NCI-H2029 treated with DMSO at 0.1 percent for 48 hours (cell line): Measurements from ENCODE around the gene SERPINA12.

Experiments used
- DNase-seq: peaks from one replicate; lab custom pipeline; 2025; lab: John Stamatoyannopoulos, UW

Gene SERPINA12

DNA sequence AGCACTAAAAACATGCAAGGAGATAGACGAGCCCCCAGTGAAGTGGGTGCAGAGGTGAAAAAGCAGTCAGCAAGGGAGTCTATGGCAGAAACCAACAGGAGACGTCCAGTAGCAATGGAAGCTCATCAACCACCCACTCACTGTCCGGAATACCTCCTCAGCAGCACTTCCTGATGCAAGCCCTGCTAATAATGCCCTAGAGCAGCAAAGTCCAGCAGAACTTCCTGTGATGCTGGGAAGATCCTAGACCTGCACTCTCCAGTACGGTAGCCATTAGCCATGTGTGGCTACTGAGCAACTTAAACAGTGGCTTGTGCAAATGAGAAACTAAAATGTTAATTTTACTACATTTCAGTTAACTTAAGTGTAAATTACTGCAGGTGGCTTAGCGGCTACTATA, 44.2 kb downstream of the SERPINA12 start:
- no peak for DNase-seq

DNA sequence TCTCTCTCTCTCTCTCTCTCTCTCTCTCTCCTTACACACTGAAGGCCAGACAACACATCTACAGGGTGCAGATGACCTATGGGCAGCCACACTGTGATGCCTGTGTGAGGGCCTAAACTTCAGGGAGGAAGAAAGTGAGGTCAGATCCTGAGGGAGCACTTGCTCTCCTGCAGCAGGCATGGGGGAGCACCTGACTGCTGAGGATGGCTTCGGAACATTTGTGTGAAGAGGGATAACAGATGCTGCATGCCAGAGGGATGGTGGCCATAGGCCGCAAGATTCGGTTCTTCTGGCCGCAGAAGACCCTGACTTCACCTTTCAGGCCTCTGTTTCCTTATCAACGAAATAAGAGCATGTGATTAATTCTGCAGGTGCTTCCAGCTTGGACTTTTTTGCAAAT, 45.0 kb downstream of the SERPINA12 start:
- DNase-seq, result no peak

DNA sequence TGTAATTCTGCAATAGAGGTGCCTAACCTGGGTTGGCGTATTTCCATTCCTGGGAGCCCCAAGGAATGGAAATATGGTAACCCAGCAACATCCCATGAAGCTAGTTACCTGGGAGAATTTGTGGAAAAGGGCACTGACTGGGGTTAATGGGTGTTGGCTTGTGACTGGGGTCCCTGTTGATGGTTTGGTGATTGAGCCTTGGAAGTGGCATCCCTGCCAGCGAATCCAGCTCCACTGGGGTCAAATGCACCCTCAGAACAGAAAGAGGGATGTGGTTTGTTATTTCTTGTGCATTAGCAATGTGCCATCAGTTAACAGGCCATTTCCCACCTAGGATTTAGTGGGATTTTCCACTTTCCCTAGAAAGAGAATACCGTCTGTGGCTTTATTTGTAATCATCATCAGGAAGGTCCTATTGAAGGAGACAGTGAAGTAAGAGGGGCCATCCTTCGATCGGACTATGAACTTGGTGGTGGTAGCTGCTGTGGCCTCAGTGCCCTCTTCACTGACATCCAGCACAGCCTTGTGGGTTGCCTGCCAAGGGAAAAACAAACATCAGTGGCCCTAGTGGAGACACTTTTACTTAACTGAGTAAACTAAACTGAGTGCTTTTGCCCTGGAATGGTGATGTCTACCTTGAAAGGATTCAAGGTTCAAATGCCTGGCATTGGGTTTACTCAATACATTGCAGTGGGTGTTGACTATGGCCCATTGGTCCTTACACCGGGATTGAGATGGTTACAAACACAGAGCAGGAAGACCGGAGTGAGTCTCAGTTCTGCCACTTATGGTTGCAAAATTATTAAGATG, 46.3 kb downstream of the SERPINA12 start:
- DNase-seq, result no peak

DNA sequence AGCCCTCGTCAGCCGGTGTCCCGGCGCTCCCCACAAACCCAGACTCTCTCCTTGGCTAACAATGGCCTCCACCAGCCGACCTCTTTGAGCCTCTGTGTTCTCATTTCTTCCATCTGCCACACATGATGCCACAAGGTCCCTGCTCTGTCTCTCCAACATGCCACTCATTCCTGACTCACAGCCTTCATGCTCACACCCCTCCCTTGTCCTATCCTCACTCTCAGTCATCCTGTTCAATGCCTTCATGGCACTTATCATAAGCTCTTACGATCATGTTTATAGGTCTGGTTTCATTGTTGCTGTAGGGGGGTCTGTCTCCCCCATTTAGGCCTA, 47.1 kb downstream of the SERPINA12 start:
- no peak for DNase-seq

DNA sequence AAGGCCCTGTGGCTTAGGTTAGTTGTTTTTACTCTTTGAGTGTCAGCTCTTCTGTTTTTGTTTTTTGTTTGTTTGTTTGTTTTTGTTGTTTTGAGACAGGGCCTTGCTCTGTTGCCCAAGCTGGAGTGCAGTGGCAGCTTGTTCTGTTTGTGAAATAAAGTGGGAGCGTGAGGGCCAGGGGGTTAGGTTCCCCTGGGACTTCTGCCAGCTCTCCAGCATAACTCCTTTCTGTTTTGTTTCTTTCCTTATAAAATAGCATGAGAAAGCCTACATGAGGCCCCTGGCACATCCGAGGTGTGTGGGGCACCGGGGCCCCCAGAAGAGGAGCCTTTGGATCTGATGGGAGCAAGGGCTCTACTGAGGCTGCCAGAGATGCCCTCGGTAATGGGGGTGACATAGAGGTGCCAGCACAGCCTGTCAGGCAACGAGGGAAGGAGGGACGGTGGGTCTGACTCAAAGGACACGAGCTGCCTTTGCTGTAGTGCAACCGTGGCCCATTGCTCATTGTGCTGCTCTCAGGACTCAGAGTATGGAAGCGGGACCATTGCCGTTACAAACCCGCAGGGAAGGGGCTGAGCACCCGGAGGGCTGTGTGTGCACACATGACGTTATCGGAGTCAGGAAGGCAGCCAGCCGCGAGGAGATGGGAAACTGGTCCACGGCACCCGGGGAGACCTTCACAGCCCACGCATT, 47.6 kb downstream of the SERPINA12 start:
- DNase-seq, result no peak

DNA sequence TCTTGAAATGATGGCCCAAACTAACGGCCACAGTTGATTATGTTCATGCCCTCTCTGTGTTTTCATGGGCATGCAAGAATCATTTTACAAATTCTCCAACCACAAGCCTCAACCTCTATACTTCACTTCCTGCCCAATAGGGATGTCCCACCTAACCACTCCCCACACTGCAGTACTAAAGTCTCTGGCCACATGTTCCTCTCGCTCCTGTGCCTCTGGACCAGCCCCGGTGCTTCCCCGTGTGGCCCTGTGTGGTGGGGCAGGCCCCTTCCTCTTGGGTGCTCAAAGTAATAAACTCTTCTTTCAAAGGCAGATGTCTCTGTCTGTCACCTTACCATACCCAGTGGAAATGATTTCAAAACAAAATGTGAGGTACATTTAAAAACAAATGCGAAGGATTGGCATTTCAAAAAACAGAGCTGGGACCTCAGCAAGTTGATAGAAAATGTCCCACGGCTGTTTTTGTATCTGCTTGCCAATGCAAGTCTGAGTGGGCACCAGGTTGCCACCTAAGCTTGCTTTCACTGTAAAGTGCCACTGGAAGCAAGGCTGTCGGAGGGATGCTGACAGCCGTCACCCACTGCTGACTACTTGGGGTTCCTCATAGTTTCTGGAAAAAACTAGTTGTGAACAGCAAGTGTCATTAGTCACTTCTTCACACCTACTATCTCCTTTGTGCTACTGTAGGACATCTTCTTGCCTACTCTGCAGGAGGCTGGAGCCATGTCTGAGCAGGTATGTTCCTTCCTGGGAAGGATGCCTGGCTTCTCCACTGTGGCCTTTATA, 48.4 kb downstream of the SERPINA12 start:
- DNase-seq, result no peak

DNA sequence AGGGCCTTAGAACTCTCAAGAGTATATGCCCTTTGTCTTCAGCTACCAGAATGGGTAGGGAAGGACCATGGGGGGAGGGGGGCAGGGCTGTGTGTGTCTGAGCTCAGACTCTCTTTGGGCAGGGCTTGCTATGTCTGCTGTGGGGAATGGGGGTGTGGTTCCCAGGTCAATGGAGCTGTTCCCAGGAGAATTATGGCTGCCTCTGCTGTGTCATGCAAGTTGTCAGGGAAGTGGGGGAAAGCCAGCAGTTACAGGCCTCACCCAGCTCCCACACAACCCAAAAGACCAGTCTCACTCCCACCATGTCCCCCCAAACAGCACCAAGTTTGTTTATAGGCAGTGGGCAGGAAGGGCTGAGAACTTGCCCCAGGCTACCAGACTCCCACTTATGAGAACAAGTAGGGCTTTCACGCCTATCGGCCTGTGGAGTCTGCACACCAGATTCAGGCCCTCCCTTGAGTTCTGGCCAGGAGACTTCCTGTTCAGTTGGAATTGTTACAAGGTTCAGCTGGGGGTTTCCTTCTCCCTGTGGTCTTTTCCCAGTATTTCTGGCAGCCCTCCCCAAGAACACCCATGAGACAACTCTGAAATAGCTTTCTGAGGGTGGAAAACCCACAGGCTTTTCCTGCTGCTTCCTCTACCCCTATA, 50.6 kb downstream of the SERPINA12 start:
- no peak for DNase-seq

DNA sequence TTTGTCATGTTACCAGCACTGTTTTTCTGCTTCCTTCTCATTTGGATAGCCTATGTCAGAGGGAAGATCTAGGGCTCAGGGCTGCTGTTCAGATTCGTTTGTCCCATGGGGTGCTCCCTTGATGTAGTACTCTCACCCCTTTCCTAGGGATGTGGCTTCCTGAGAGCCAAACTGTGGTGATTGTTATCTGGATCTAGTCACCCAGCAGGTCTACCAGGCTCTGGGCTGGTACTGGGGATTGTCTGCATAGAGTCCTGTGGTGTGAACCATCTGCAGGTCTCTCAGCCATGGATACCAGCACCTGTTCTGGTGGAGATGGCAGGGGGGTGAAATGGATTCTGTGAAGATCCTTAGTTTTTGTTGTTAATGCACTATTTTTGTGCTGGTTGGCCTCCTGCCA, 51.2 kb downstream of the SERPINA12 start:
- no peak for DNase-seq

DNA sequence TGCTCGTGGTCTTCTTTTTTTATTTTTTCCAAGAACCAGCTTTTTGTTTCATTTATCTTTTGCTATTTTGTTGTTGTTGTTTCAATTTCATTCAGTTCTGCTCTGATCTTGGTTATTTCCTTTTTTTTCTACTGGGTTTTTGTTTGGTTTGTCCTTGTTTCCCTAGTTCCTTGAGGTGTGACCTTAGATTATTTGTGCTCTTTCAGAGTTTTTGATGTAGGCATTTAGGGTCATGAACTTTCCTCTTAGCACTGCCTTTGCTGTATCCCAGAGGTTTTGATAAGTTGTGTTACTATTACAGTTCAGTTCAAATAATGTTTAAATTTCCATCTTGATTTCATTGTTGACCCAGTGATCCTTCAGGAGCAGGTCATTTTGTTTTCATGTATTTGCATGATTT, 53.3 kb downstream of the SERPINA12 start:
- no peak for DNase-seq

DNA sequence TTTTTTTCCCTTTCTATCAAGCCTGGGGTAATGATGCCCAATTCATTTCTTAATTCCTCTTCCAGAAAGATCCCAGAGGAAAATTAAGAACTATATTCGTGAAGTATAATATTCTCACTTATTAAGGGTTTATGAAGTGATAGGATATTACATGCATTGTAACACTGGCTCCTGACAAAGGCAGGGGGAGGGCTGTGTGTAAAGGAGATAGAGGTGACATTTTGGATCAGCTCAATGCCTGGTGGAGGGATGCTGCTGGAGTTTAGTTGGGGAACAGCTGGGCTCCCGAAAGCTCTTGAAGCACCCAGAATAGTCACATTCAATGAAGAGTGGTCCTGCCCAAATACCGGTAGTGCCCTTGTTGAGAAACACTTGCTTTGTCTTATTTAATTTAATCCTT, 57.4 kb downstream of the SERPINA12 start:
- no peak for DNase-seq

DNA sequence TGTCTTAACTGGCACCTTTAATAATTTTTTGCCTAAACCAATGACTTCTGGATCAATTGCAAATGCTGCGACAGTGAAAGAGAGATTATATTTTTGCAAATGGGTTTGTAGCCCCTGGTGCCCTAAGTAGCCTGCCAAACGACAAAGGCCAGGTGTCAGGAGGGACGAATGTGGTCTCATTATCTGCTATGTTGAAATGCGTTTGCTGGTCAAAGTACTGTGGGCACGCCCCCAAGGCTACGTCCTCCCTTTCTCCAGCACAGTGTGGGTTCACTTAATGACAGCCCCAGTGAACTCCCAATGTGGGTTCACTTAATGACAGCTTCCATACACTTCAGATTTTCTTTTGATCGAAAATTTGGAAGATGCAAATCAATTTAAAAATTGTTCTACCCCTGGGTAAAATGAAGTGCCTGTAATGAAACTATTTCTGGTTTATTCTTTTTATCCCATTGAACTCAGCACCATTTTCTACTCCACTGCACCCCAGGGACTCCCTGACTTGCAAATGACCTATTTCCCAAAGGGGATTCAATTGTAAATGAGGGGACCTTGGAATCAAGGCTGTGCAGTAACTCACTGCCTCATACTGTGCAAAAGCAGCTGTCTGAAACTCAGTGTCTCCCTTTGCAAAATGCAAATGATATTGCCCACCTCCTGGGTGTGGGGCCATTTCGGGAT, 58.0 kb downstream of the SERPINA12 start:
- no peak for DNase-seq

DNA sequence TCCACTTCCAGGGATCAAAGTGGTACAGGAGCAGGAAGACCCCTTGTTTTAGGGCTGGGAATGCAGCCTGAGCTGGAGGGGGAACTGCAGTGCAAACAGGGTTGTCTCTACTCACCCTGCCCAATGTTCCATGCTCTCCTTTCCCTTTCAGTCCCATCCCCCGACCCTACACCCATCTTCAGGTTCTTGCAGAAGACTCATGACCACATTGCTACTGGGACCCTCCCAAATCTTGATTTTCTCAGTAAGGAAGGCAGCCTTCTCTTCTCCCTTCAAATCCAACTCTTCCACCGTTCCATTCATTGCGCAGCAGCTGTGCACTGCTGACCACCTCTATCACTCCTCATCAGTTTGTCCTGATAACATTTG, 58.6 kb downstream of the SERPINA12 start:
- no peak for DNase-seq

DNA sequence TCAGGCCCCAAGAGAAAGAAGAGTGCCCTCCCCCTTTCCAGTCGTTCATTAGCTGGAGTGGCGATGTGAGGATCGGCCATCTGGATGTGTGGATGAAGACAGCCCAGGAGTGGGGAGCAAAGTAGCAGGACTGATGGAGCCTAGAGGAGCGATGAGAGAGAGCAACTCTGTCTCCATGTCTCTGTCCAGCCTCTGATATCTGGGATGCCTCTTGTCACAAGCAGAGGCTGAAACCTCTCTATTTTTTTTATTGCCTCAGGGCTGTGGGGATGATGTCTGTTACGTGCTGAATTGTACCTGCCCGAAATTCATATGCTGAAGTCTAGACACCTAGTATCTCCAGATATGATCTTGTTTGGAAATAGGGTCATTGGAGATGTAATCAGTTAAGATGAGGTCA, 59.3 kb downstream of the SERPINA12 start:
- no peak for DNase-seq

DNA sequence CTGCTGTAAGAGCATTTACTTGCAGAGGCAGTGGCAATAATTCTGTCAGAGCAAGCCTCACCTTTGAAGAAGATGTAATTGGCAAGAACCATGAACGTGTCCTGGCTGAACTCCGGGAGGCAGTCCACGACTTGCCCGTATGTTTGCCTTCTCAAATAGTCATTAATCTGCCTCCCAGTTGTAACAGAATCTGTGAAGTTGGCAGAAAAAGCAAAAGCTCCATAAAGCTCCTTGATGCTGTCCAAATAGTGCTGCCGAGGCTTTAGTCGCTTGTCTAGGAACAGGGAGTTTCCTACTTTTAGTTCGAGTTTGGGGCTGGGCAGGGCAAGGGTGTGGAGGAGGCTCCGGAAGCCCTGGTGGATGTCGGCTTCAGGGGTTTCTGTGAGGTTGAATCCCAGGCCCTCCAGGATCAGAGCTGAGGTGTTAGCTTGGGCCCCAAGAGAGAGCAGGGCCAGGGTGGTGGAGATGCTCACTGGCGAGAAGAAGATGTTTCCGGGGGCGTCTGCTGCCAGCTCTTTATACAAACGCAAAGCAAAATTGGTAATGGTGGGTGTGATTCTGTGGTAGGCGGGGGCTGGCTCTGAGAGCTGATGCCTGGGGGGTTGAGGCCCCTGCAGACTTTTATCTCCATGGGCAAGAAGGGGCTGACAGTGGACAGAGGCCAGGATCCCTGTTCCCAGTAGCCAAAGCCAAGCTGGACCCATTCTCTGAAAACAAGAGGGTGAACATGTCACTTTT, 61.0 kb downstream of the SERPINA12 start:
- DNase-seq, result no peak

DNA sequence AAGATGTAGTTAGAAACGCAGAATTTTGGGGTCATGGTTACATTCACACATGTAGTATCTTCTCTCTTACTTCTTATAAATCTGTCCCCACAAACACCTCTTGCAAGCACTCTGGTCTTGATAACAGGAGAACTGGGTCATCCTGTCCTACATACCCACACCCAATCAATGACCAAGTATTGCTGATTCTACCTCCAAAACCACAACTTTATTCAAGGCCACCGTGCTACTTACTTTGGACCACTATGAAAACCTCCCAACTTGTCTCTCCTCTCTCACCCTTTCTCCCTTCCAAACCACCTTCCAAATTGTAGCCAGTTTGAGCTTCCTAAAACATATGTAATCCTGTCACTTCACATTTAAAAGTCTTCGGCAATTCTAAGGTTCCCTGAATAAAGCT, 62.1 kb downstream of the SERPINA12 start:
- DNase-seq, result no peak

DNA sequence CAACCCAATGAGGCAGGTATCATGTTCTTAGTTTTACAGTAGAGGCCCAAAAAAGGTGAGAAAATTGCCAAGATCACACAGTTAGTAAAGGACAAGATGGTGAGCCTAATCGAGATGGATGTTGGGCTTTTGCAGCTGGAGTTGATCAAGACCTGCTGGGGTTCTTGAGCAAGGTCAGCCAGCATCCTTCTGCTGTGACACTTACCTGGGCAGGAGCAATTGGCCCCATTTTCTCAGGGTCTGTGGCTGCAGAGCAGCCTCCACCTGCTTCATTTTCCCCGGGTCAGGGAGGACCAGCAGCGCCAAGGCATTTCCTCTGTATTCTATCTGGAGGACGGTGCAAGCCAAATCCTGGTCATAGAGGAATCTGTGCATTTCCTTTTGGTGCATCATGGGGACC, 63.1 kb downstream of the SERPINA12 start:
- DNase-seq, result no peak

DNA sequence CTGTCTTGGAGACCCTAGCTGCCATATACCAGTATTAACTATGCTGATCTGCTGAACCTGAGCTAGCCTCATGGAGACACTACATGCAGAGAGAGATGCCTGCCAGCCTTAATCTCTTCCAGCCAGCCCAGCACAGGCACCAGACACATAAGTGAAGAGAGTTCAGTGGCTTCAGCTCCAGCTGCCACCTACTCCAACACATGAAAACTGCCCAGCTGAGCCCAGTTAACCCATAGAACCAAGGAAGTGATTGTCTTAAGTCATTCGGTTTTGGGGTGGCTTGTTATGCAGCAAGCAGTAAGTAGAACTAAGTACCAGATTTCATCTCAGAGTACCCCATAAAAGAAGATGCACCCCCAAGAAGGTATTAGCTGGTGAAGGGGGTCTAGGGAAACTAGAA, 64.3 kb downstream of the SERPINA12 start:
- no peak for DNase-seq

DNA sequence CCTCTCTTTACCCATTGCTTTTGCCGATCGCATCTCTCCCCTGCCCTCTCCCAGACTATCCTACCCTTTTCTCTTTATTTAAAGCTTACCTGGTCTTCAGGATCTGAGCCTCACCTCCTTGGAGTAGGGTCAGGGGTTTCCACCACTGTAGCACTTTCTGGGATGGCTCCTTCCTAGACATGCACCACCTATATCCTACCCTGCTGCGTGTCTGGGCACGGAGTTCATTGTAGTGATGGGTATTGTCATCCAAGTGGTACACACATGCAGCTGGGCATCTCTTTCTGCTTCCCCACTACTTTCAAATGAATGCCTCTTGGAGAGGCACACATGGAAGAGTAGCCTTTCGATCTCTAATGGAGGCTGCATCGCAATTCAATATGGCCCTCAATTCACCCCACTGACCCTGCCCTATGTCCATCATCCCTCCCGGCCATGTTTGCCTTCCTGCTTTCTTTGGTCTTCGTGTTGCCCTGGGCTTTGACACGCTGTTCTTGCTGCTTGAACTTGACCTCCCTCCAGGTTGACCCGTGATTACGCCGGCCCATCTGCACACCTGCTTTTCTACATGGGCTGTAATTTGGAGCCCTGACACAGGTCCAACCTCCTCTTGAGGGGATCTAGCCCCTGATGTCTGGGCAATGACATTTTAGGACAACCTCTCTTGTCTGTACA, 67.6 kb downstream of the SERPINA12 start:
- no peak for DNase-seq

DNA sequence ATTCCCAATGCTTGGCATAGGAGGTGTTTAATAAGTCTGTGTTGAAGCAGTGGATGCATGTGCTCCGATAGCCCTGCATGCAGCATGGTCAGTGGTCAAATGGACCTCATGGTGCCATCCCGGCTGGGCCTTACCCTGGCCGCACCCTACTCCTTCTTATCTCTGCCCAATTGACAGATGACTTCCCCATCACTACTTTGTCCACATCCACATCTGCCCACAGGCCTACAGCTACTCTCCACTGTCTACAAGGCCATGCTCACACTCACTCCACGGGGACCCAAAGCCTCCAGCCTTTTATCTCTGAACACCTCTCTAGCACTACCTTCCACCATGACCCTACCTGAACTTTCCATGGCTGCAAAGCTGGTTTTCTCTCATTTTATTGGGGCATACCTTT, 68.1 kb downstream of the SERPINA12 start:
- no peak for DNase-seq

DNA sequence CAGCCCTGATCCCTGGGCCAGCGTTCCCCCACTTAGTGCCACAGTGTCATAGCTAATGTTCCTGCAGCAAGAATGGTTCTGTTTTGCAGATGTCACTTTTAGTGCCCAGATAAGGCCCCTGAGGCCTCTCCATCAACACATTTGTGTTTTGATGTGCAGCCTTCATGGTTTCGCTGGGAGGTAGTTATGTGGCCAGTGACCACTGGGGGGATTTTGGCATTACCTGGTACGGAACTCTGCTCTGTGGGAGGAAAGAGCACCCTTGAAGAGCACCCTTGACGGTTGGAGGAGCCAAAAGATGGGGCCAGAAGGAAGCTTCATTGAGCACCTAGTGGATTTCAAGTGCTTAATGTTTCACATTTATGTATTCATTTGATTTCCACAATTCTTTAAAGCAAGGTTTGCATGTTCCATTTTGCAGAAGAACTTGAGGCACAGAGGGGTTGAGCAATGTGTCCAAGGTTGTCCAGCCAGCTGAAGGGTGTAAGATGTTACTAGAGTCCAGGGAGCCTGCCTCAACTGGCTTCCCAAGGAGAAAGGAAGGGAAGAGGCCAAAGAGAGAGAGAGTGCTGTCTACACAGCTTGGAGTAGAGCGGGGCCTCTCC, 69.7 kb downstream of the SERPINA12 start:
- no peak for DNase-seq
